HUDEP-2 (cell line): ENCODE results near the gene CDH4.

ENCODE experiments used
- DNase-seq, 76 experiments: peaks; one replicate each; lab custom pipeline; 2025; ENCODE audit not compliant: unreplicated experiment in 76 of 76; lab: John Stamatoyannopoulos, UW

Gene CDH4

GRCh38 chr20:61753316-61753942 is 501.4 kb downstream of the CDH4 start:
- DNase-seq, result no peak

GRCh38 chr20:61753987-61754956 is 502.2 kb downstream of the CDH4 start:
- DNase-seq, result no peak

GRCh38 chr20:61754976-61755778 is 503.1 kb downstream of the CDH4 start:
- no peak for DNase-seq

- DNase-seq, result no peak
These were observed 504.1 kb downstream of the CDH4 start for GRCh38 chr20:61755971-61756845.

- no peak for DNase-seq
These were observed 505.1 kb downstream of the CDH4 start for GRCh38 chr20:61756966-61757677.

- DNase-seq, result no peak
These were observed 505.9 kb downstream of the CDH4 start for GRCh38 chr20:61757678-61758563.

- DNase-seq, result no peak
These were observed 506.6 kb downstream of the CDH4 start for GRCh38 chr20:61758564-61759200.

- DNase-seq, result no peak
These were observed 507.4 kb downstream of the CDH4 start for GRCh38 chr20:61759286-61760065.

GRCh38 chr20:61760321-61760720 is 508.3 kb downstream of the CDH4 start:
- no peak for DNase-seq

GRCh38 chr20:61760731-61761130 is 508.7 kb downstream of the CDH4 start:
- DNase-seq, result no peak

GRCh38 chr20:61761453-61762166 is 509.5 kb downstream of the CDH4 start:
- peak in 1 of 76 experiments; percentile 1 for DNase-seq

GRCh38 chr20:61762167-61762710 is 510.2 kb downstream of the CDH4 start:
- no peak for DNase-seq

GRCh38 chr20:61762886-61763739 is 511.1 kb downstream of the CDH4 start:
- no peak for DNase-seq

- no peak for DNase-seq
These were observed 511.8 kb downstream of the CDH4 start for GRCh38 chr20:61763740-61764400.

- no peak for DNase-seq
These were observed 512.5 kb downstream of the CDH4 start for GRCh38 chr20:61764471-61765025.
